ENCODE measurements around the gene GPSM1. TPM values are rescaled to one million over a fixed set of nuclear protein-coding genes. Genes with fewer than 3 reads are reported as not detected.
A peak's percentile ranks its signal among the peaks of the same experiment; 100 is the strongest.

The GPSM1 gene
- total and polyA plus RNA-seq, 11 donors, result 24.1 to 80.2 (median 31.7) TPM

DNA sequence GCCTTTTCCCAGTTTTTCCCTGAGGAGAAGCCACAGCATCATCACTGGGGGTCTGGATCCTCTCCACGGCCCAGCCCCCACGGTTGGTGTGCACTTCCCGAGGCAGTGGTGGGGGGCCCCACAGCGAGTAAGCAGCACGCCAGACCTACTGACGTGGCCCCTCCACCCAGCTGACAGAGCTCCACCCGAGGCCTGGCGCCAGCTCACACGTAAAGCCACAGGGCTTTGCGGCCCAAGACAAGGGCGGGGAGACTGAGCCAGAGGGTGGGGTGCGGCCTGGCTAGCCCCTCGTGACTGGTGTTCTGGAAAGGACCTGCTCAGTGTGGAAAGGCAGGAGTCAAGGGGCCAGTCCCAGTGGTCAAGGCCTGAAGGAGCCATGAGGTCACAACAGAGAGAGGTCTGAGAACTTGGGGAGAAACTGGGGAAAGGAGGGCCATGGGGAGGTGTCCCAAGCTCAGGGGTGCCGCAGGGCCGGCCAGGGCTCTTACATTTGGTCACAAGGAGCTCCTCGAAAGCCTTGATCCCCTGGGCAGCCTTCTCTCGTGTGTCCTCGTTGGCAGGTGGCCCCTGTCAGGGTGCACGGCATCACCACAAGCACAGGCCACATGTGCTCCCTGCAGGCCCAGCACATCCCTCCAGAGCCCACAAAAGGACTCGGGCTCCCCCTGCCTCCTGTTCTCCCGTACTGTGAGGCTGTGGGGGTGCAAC, 67.1 kb downstream of the GPSM1 start:
- no peak for DNase-seq
- peak in 1 of 4 donors; percentile 12 for ATAC-seq
- Histone ChIP-seq H3K4me3 (no peak overlapping the region), H3K4me1 (peaks cover 0 to 14% (median 11%) of the 10 kb centered on the region in 12 donors), H3K9me3 (no peaks in the 10 kb centered on the region), H3K27me3 (no peaks in the 10 kb centered on the region), H3K27ac (no peak overlapping the region), H3K36me3 (peaks cover 0 to 87% (median 72%) of the 10 kb centered on the region in 9 donors)
- TF ChIP-seq, protein P1, sequence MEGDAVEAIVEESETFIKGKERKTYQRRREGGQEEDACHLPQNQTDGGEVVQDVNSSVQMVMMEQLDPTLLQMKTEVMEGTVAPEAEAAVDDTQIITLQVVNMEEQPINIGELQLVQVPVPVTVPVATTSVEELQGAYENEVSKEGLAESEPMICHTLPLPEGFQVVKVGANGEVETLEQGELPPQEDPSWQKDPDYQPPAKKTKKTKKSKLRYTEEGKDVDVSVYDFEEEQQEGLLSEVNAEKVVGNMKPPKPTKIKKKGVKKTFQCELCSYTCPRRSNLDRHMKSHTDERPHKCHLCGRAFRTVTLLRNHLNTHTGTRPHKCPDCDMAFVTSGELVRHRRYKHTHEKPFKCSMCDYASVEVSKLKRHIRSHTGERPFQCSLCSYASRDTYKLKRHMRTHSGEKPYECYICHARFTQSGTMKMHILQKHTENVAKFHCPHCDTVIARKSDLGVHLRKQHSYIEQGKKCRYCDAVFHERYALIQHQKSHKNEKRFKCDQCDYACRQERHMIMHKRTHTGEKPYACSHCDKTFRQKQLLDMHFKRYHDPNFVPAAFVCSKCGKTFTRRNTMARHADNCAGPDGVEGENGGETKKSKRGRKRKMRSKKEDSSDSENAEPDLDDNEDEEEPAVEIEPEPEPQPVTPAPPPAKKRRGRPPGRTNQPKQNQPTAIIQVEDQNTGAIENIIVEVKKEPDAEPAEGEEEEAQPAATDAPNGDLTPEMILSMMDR (IDR thresholded peaks at IDR 0.05), result no peak
- no peak for TF ChIP-seq POLR2A (IDR thresholded peaks at IDR 0.05)
- intact Hi-C loops (cut with DNase I), result loop anchor here in 1 of 10 donors (5.0 kb wide), 1 partner anchor 82 kb away; no protein-coding TSS in a partner anchor
- 91 to 96% (median 94%) methylated on average over 11 to 21 of the region's 21 CpGs for WGBS, 4 donors

DNA sequence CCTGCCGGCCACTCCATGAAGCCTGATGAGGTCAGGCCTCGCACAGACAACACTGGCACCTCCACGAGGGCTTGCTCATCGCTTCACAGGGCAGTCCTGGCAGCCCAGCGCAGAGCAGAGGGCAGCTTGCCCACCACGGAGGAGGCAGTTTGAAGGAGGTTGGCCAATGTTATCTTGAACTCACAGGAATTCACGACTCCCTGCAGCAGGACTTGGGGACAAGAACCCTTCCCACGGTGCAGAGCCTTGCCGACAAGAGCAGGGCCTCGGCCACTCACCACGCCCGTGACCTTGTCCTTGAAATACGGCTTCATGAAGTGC, 67.6 kb downstream of the GPSM1 start:
- Histone ChIP-seq H3K4me3 (no peak overlapping the region), H3K4me1 (peaks cover 0 to 18% (median 11%) of the 10 kb centered on the region in 12 donors), H3K36me3 (peaks cover 0 to 81% (median 67%) of the 10 kb centered on the region in 9 donors), H3K9me3 (no peaks in the 10 kb centered on the region), H3K27me3 (no peaks in the 10 kb centered on the region), H3K27ac (no peak overlapping the region)
- 90 to 97% (median 93%) methylated on average over 9 to 13 of the region's 13 CpGs for WGBS, 4 donors
- no peak for TF ChIP-seq POLR2A (IDR thresholded peaks at IDR 0.05)
- TF ChIP-seq, protein P1 (IDR thresholded peaks at IDR 0.05), result no peak
- DNase-seq (no peak), ATAC-seq (no peak)
- intact Hi-C loops (cut with DNase I), result loop anchor here in 1 of 10 donors (5.0 kb wide), 1 partner anchor 83 kb away; no protein-coding TSS in a partner anchor

DNA sequence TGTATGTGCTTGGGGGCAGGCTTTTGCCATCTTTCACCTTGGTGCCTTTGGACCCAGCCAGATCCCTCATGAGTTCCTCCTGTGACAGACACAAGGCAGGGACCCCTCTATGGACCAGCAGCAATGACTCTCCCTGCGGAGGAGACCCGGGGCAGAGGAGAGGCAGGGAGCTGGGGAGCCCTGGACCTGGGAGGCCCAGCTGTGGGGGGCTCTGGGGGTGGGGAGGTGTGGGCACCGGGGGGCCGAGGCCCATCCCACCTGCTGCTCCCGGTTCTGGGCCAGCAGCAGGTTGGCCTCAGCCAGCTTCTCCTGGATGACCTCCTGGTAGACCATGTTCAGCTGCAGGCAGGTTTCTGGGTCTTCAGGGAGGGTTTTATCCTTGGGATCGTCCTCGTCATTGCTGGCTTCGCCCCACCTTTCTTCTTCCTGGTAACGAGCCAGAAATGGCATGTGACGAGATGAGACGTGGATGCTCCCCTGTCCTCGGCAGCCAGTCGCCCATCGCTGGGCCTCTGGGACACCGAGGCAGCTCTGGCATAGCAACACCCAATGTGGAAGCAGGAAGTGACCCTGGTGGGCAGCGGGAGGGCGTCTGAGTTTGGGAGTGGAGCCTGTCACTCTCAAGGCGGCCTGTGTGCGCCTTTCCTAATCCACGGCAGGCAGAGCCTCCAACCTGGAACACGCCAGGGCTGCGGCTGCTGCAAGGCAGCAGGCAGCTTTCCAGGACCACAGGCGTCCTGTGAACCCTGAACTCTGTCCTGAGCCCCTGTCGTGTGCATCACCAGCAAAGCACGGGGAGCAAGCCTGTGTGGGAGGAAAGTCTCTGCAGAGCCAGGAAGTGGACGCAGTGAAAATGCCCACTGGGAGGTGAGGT, 68.2 kb downstream of the GPSM1 start:
- H3K36me3 ChIP-seq, result peaks cover 0 to 77% (median 65%) of the 10 kb centered on the region in 9 donors
- intact Hi-C loops (cut with DNase I), result loop anchor here in 2 of 10 donors (2.0 to 5.0 kb wide), 2 partner anchors 57 to 83 kb away; no protein-coding TSS in a partner anchor
- 82 to 90% (median 86%) methylated on average over 18 to 26 of the region's 26 CpGs for WGBS, 4 donors
- H3K27me3 ChIP-seq, result no peaks in the 10 kb centered on the region
- ATAC-seq (no peak), DNase-seq (no peak)
- no peak overlapping the region for H3K27ac ChIP-seq
- no peak overlapping the region for H3K4me3 ChIP-seq
- H3K9me3 ChIP-seq, result no peaks in the 10 kb centered on the region
- peaks cover 0 to 23% (median 16%) of the 10 kb centered on the region in 12 donors for H3K4me1 ChIP-seq
- TF ChIP-seq, protein P1 (IDR thresholded peaks at IDR 0.05), result no peak
- no peak for TF ChIP-seq POLR2A (IDR thresholded peaks at IDR 0.05)

DNA sequence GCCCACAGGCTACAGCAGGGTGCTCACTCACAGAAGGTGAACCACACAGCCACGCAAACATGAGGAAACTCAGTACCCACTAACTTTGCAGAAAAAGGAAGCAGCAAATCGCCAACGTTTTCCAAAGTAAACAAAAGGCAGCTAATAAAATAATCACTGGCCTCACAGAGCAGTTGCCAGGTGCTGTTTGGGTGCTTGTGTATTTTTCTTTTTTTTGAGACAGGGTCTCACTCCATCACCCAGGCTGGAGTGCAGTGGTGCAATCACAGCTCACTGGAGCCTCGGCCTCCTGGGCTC, 68.8 kb downstream of the GPSM1 start:
- intact Hi-C loops (cut with DNase I), result loop anchor here in 2 of 10 donors (2.0 to 5.0 kb wide), 2 partner anchors 57 to 84 kb away; no protein-coding TSS in a partner anchor
- Histone ChIP-seq H3K9me3 (no peaks in the 10 kb centered on the region), H3K27ac (no peak overlapping the region), H3K4me1 (peaks cover 0 to 26% (median 17%) of the 10 kb centered on the region in 12 donors), H3K4me3 (no peak overlapping the region), H3K36me3 (peaks cover 0 to 71% (median 60%) of the 10 kb centered on the region in 9 donors), H3K27me3 (no peaks in the 10 kb centered on the region)
- no peak for ATAC-seq
- TF ChIP-seq, protein P1 (IDR thresholded peaks at IDR 0.05), result no peak
- TF ChIP-seq POLR2A (IDR thresholded peaks at IDR 0.05), result no peak
- DNase-seq, result no peak
- 87 to 93% (median 91%) methylated on average over 4 of the region's 4 CpGs for WGBS, 4 donors
